ENCODE results near the gene KIRREL1. TPM values are rescaled to one million over a fixed set of nuclear protein-coding genes. Genes with fewer than 3 reads are reported as not detected.

The KIRREL1 gene
- total RNA-seq, 4 donors from 2014 or later: 34.1 to 102 (median 57.4) TPM

GRCh38 chr1:158147401-158147800 lies 154.0 kb downstream of the KIRREL1 start:
- no peak for DNase-seq
- H3K27ac ChIP-seq: peak overlapping the region; percentile 6 to 10
- TF ChIP-seq POLR2A (IDR thresholded peaks at IDR 0.05) (no peak), CTCF (IDR thresholded peaks at IDR 0.05) (no peak)
- H3K27me3 ChIP-seq: no peaks in the 10 kb centered on the region
- H3K9me3 ChIP-seq: no peaks in the 10 kb centered on the region
- no peaks in the 10 kb centered on the region for H3K36me3 ChIP-seq
- H3K4me3 ChIP-seq: no peak overlapping the region
- peaks cover 0 to 5% of the 10 kb centered on the region in 2 donors for H3K4me1 ChIP-seq
- intact Hi-C loops (cut with DNase I; ENCODE audit: low total_unique reads): no loop called here

DNA sequence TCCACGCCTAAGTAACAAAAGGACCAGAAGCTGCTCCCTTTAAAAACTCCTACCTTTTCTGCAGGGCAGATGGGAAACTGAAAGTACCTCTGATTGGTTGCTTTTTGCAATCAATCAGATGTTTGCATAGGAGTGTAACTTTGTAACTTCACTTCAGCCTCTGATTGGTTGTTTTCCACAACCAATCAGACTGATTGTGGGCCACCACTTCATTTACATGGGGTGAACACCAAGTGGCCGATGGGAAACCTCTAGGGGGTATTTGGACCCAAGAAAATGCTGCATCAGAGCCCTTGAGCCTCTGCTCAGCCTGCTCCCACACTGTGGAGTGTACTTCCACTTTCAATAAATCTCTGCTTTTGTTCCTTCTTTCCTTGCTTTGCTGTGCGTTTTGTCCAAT lies 154.4 kb downstream of the KIRREL1 start:
- intact Hi-C loops (cut with DNase I; ENCODE audit: low total_unique reads): no loop called here
- Histone ChIP-seq H3K4me1 (peaks cover 0 to 5% of the 10 kb centered on the region in 2 donors), H3K27me3 (no peaks in the 10 kb centered on the region), H3K27ac (peak overlapping the region; percentile 6 to 10), H3K36me3 (no peaks in the 10 kb centered on the region), H3K9me3 (no peaks in the 10 kb centered on the region), H3K4me3 (no peak overlapping the region)
- no peak for TF ChIP-seq CTCF (IDR thresholded peaks at IDR 0.05)
- TF ChIP-seq POLR2A (IDR thresholded peaks at IDR 0.05): no peak
- DNase-seq: no peak

- TF ChIP-seq POLR2A (IDR thresholded peaks at IDR 0.05) (no peak), CTCF (IDR thresholded peaks at IDR 0.05) (no peak)
- H3K27ac ChIP-seq: peak overlapping the region; percentile 65 to 76
- H3K9me3 ChIP-seq: no peaks in the 10 kb centered on the region
Observed at GRCh38 chr1:158148468-158148867, 155.0 kb downstream of the KIRREL1 start.

DNA sequence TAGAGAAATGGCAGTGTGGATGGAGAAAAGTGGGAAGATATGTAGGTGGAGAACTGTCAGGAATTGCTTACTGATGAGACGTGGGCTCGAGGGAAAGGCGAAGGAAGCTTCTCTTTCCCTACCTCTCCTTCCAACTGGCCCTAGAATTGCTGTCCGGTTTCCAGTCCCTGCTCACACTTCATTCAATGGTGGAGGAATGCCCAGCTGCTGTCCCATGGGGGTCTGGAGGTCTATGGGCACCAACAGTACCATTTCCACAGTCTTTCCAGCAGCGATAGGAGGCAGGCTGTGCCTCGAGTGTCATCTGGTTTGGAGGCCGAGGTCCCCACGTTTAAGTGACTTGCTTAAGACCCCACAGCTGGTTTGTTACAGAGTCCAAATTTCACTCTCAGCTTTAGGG lies 155.7 kb downstream of the KIRREL1 start:
- DNase-seq: peak; percentile 25 to 30
- Histone ChIP-seq H3K27me3 (no peaks in the 10 kb centered on the region), H3K36me3 (no peaks in the 10 kb centered on the region), H3K27ac (peak overlapping the region; percentile 65 to 76), H3K4me3 (peak overlapping the region; percentile 28 to 32), H3K4me1 (peaks cover 0 to 5% of the 10 kb centered on the region in 2 donors), H3K9me3 (no peaks in the 10 kb centered on the region)
- intact Hi-C loops (cut with DNase I; ENCODE audit: low total_unique reads): no loop called here
- TF ChIP-seq POLR2A (IDR thresholded peaks at IDR 0.05): no peak
- no peak for TF ChIP-seq CTCF (IDR thresholded peaks at IDR 0.05)

More at GRCh38 chr1:158148468-158148867, 155.0 kb downstream of the KIRREL1 start:
- no peak overlapping the region for H3K4me3 ChIP-seq
- no peaks in the 10 kb centered on the region for H3K36me3 ChIP-seq
- DNase-seq: no peak
- H3K27me3 ChIP-seq: no peaks in the 10 kb centered on the region
- intact Hi-C loops (cut with DNase I; ENCODE audit: low total_unique reads): no loop called here
- peaks cover 0 to 5% of the 10 kb centered on the region in 2 donors for H3K4me1 ChIP-seq

Other genes starting within 250 kb of the KIRREL1 start
- under 1 TPM; 0.51 to 0.67 (median 0.57) TPM for gene FCRL2, start 216.5 kb upstream of the KIRREL1 start, total RNA-seq
- 1 to 10 TPM in 1 of 4 donors, under 1 TPM in 1, not detected in 2; 0.27 to 1.1 TPM for gene FCRL1, start 173.5 kb upstream of the KIRREL1 start, total RNA-seq
- not detected for gene CD5L, start 151.8 kb upstream of the KIRREL1 start, total RNA-seq
- 1 to 10 TPM; 1.5 to 3.4 (median 1.8) TPM for gene CD1D, start 187.2 kb downstream of the KIRREL1 start, total RNA-seq